HG03520 (cell line): ENCODE measurements around the gene SNRNP70.
"Not testable (repeated sequence)": the region's sequence is repeated elsewhere in the genome, so short reads cannot be mapped to it uniquely, and the experiment has no call there.

ENCODE experiments used
- ATAC-seq: cut with Tn5 transposase; IDR thresholded peaks from one replicate; pipeline ENCODE4 v1.9.1; 2021; ENCODE audit warnings: mild to moderate bottlenecking, moderate library complexity; ENCODE audit not compliant: unreplicated experiment

Gene SNRNP70

GRCh38 chr19:49064029-49064629 lies 21.1 kb upstream of the SNRNP70 start:
- no peak for ATAC-seq

- no peak for ATAC-seq
Observed at GRCh38 chr19:49064768-49065611, 20.3 kb upstream of the SNRNP70 start, which contains the start of gene NTF4. TSS of gene NTF4 (minus strand) at chr19:49064818. CDS start at chr19:49061997, 2,821 bp downstream.

- no peak for ATAC-seq
Observed at GRCh38 chr19:49065905-49066512, 19.2 kb upstream of the SNRNP70 start.

- ATAC-seq = no peak
Observed at GRCh38 chr19:49067554-49067953, 17.7 kb upstream of the SNRNP70 start.

GRCh38 chr19:49069026-49069425 lies 16.2 kb upstream of the SNRNP70 start:
- no peak for ATAC-seq

- ATAC-seq = no peak
Observed at GRCh38 chr19:49070416-49070815, 14.8 kb upstream of the SNRNP70 start.

GRCh38 chr19:49071860-49072547 lies 13.2 kb upstream of the SNRNP70 start:
- no peak for ATAC-seq

GRCh38 chr19:49073514-49074378 lies 11.5 kb upstream of the SNRNP70 start:
- no peak for ATAC-seq

- ATAC-seq = not testable (repeated sequence)
Observed at GRCh38 chr19:49074869-49075268, 10.4 kb upstream of the SNRNP70 start.

GRCh38 chr19:49080392-49080791 lies 4.9 kb upstream of the SNRNP70 start:
- no peak for ATAC-seq

GRCh38 chr19:49081273-49081672 lies 4.0 kb upstream of the SNRNP70 start:
- no peak for ATAC-seq

- no peak for ATAC-seq
Observed at GRCh38 chr19:49084206-49085019, 838 bp upstream of the SNRNP70 start.

GRCh38 chr19:49085868-49086232 lies 599 bp downstream of the SNRNP70 start:
- ATAC-seq = no peak

GRCh38 chr19:49086296-49086695 lies 1.0 kb downstream of the SNRNP70 start:
- ATAC-seq = no peak

- no peak for ATAC-seq
Observed at GRCh38 chr19:49091391-49092038, 6.3 kb downstream of the SNRNP70 start.

GRCh38 chr19:49092686-49093085 lies 7.4 kb downstream of the SNRNP70 start:
- no peak for ATAC-seq

GRCh38 chr19:49094505-49095482 lies 9.5 kb downstream of the SNRNP70 start:
- no peak for ATAC-seq
